Parathyroid adenoma (tissue), 2 donors: ENCODE results near the gene STK4.

ENCODE experiments used
- H2AFZ ChIP-seq: fragments of 300-600 bp; sonication (generic); one replicate; pipeline ENCODE4 v1.7.0; 2017; ENCODE audit warnings: antibody characterized with exemption, mild to moderate bottlenecking
- H3K27ac ChIP-seq: fragments of 300-600 bp; sonication (generic); one replicate; pipeline ENCODE4 v1.7.0; 2017
- H3K27me3 ChIP-seq: fragments of 300-600 bp; sonication (generic); one replicate; pipeline ENCODE4 v1.7.0; 2017; ENCODE audit warnings: low read length; ENCODE audit not compliant: control insufficient read depth, insufficient read depth
- H3K36me3 ChIP-seq: fragments of 300-600 bp; sonication (generic); one replicate; pipeline ENCODE4 v1.7.0; 2017; ENCODE audit warnings: low read length; ENCODE audit not compliant: control insufficient read depth, insufficient read depth
- H3K4me1 ChIP-seq: fragments of 300-600 bp; sonication (generic); one replicate; pipeline ENCODE4 v1.7.0; 2017; ENCODE audit warnings: control low read depth
- H3K4me2 ChIP-seq: fragments of 300-600 bp; sonication (generic); one replicate; pipeline ENCODE4 v1.7.0; 2017; ENCODE audit warnings: low read length
- H3K4me3 ChIP-seq: fragments of 300-600 bp; sonication (generic); one replicate; pipeline ENCODE4 v1.7.0; 2017; ENCODE audit warnings: low read depth, low read length
- H3K79me2 ChIP-seq: fragments of 300-600 bp; sonication (generic); one replicate; pipeline ENCODE4 v1.7.0; 2017; ENCODE audit warnings: control low read depth
- H3K9ac ChIP-seq: fragments of 300-600 bp; sonication (generic); one replicate; pipeline ENCODE4 v1.7.0; 2017; ENCODE audit warnings: mild to moderate bottlenecking
- H3K9me3 ChIP-seq: fragments of 300-600 bp; sonication (generic); one replicate; pipeline ENCODE4 v1.7.0; 2017; ENCODE audit warnings: low read length; ENCODE audit not compliant: control insufficient read depth
- CTCF ChIP-seq: fragments of 300-600 bp; sonication (generic); IDR thresholded peaks from one replicate; pipeline ENCODE4 v1.7.0; 2017; ENCODE audit warnings: antibody characterized with exemption, mild to moderate bottlenecking
- donor health status: primary hyperparathyroidism.

The STK4 gene

DNA sequence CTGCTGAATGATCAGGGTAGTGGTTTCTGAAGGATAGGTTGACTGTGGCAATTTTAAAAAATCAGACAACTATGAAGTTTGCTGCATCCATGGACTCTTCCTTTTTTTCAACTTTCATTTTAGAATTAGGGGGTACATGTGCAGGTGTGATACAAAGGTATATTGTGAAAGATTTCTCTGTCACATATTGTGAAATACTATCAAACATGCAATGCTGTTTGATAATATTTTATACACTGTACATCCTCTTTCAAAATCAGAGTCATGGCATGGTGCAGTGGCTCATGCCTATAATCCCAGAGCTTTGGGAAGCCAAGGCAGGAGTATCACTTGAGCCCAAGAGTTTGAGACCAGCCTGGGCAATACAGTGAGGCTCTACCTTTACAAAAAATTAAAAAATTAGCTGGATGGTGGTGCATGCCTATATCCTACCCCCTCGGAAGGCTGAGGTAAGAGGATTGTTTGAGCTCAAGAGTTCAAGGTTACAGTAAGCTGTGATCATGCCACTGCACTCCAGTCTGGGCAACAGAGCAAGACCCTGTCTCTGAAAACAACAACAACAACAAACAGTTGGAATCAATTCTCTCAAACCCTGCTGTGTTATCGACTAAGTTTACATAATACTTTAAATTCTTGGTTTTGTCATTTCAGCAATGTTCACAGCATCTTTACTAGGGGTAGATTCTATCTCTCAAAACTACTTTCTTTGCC is 153.4 kb downstream of the STK4 start:
- no peak overlapping the region for H3K9ac ChIP-seq
- no peaks in the 10 kb centered on the region for H3K4me1 ChIP-seq
- H3K27me3 ChIP-seq = no peaks in the 10 kb centered on the region
- no peaks in the 10 kb centered on the region for H3K9me3 ChIP-seq
- H3K27ac ChIP-seq = no peak overlapping the region
- H3K79me2 ChIP-seq = no peaks in the 10 kb centered on the region
- no peak for TF ChIP-seq CTCF
- no peak overlapping the region for H2AFZ ChIP-seq
- H3K4me3 ChIP-seq = no peak overlapping the region
- no peak overlapping the region for H3K4me2 ChIP-seq
- H3K36me3 ChIP-seq = no peaks in the 10 kb centered on the region

DNA sequence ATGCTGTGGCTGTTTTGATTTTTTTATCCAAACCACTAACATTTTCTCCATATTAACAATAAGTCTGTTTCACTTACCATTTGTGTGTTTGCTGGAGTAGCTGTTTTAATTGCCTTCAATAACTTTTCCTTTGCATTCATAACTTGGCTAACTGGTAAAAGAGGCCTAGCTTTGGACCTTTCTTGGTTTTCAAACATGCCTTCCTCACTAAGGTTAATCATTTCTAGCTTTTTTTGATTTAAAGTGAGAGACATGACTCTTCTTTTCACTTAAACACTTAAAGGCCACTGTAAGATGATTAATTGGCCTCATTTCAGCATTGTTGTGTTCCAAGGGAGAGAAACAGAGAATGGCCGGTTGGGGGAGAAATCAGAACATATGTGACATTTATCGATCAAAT is 155.1 kb downstream of the STK4 start:
- Histone ChIP-seq H3K4me2 (no peak overlapping the region), H3K27me3 (no peaks in the 10 kb centered on the region), H3K4me3 (no peak overlapping the region), H2AFZ (no peak overlapping the region), H3K9ac (no peak overlapping the region), H3K36me3 (no peaks in the 10 kb centered on the region), H3K79me2 (no peaks in the 10 kb centered on the region), H3K9me3 (no peaks in the 10 kb centered on the region), H3K4me1 (no peaks in the 10 kb centered on the region), H3K27ac (no peak overlapping the region)
- TF ChIP-seq CTCF = no peak

DNA sequence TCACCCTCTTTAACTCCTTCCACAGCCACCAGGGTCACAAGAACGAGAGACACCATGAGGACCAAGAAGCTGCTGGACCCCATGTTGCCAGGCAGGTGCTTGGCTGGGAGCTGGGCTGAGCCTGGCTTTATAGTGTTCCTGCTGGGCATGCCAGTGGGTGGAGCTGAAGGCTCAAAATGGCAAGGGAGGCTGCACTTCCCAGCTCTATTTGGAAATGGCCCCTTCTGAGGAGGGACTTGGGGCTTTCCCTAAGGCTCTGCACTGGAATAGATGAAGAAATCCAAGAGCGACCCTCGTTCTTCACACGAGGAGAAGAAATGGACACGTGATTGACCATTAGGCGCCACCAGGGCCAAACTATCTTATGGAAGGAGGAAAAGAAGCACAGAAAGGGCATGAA is 158.1 kb downstream of the STK4 start, which contains the start of gene WFDC12:
TSS of gene WFDC12 (minus strand) at position 101 of the 400 bp plus-strand sequence. CDS start at position 83, 18 bp downstream.
- H3K27ac ChIP-seq = no peak within 1 kb of the TSS
- no peak within 1 kb of the TSS for H3K4me2 ChIP-seq
- H3K4me1 ChIP-seq = no peaks in the 10 kb centered on the region
- no peak within 1 kb of the TSS for H3K9ac ChIP-seq
- no peaks in the 10 kb centered on the region for H3K79me2 ChIP-seq
- H3K4me3 ChIP-seq = no peak within 1 kb of the TSS
- H2AFZ ChIP-seq = no peak within 1 kb of the TSS
- no peaks in the 10 kb centered on the region for H3K9me3 ChIP-seq
- H3K27me3 ChIP-seq = no peaks in the 10 kb centered on the region
- H3K36me3 ChIP-seq = no peaks in the 10 kb centered on the region
- TF ChIP-seq CTCF = no peak

GRCh38 chr20:45128099-45128498 is 161.8 kb downstream of the STK4 start:
- H3K4me2 ChIP-seq = no peak overlapping the region
- H3K36me3 ChIP-seq = no peaks in the 10 kb centered on the region
- no peaks in the 10 kb centered on the region for H3K4me1 ChIP-seq
- H3K79me2 ChIP-seq = no peaks in the 10 kb centered on the region
- no peak overlapping the region for H2AFZ ChIP-seq
- H3K4me3 ChIP-seq = no peak overlapping the region
- H3K9me3 ChIP-seq = no peaks in the 10 kb centered on the region
- H3K9ac ChIP-seq = no peak overlapping the region
- H3K27ac ChIP-seq = no peak overlapping the region
- no peak for TF ChIP-seq CTCF
- H3K27me3 ChIP-seq = no peaks in the 10 kb centered on the region
